ENCODE data around the gene BPGM.

DNA sequence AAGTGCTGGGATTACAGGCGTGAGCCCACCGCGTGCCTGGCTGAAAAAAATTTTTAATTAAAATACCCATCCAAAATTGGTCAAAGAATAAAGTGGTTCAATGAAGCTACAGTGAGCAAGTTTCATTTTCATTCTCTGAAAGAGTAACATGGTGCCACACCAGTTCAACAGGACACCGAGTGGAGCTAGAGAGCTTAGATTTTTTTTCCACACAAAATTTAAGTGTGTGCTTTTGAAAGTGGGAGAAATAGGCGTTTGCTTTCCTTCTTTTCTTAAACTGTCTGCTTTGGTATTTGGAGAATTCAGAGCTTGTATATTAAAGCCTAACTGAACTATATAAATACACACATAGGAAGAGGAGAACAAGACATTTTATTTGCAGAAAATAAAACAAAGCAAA lies 43.4 kb downstream of the BPGM start:
- TF ChIP-seq EZH2 (IDR thresholded peaks at IDR 0.05) (no peak), EZH2phosphoT487 (IDR thresholded peaks at IDR 0.05) (no peak)
- TF ChIP-seq, protein P1, sequence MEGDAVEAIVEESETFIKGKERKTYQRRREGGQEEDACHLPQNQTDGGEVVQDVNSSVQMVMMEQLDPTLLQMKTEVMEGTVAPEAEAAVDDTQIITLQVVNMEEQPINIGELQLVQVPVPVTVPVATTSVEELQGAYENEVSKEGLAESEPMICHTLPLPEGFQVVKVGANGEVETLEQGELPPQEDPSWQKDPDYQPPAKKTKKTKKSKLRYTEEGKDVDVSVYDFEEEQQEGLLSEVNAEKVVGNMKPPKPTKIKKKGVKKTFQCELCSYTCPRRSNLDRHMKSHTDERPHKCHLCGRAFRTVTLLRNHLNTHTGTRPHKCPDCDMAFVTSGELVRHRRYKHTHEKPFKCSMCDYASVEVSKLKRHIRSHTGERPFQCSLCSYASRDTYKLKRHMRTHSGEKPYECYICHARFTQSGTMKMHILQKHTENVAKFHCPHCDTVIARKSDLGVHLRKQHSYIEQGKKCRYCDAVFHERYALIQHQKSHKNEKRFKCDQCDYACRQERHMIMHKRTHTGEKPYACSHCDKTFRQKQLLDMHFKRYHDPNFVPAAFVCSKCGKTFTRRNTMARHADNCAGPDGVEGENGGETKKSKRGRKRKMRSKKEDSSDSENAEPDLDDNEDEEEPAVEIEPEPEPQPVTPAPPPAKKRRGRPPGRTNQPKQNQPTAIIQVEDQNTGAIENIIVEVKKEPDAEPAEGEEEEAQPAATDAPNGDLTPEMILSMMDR (IDR thresholded peaks at IDR 0.05): peak; percentile 46
